Mesothelial cell of epicardium (in vitro differentiated cells): ENCODE measurements around the gene PARP16. TPM values are rescaled to one million over a fixed set of nuclear protein-coding genes. Genes with fewer than 3 reads are reported as not detected.
"Not testable (repeated sequence)": the region's sequence is repeated elsewhere in the genome, so short reads cannot be mapped to it uniquely, and the experiment has no call there.

Experiments
- DNase-seq, 2 experiments: peaks; one replicate each; pipeline ENCODE4 v3.0.0; 2021; ENCODE audit warnings: low spot score in 2 of 2; ENCODE audit not compliant: unreplicated experiment in 2 of 2
- H3K27ac Mint-ChIP-seq: 2 replicates; pipeline ENCODE4 v1.8.0; 2021; ENCODE audit warnings: mixed read lengths
- H3K27me3 Mint-ChIP-seq: 2 replicates; pipeline ENCODE4 v1.8.0; 2021; ENCODE audit warnings: low read depth, mixed read lengths
- H3K36me3 Mint-ChIP-seq: 2 replicates; pipeline ENCODE4 v1.8.0; 2021; ENCODE audit warnings: mixed read lengths
- H3K4me1 Mint-ChIP-seq: 2 replicates; pipeline ENCODE4 v1.8.0; 2021; ENCODE audit warnings: mixed read lengths
- H3K4me3 Mint-ChIP-seq: 2 replicates; pipeline ENCODE4 v1.8.0; 2021; ENCODE audit warnings: mild to moderate bottlenecking, moderate library complexity, mixed read lengths
- H3K9me3 Mint-ChIP-seq: 2 replicates; pipeline ENCODE4 v1.8.0; 2021; ENCODE audit warnings: mixed read lengths
- CTCF ChIP-seq: fragments of 200-600 bp; sonication (generic); IDR thresholded peaks from one replicate; pipeline ENCODE4 v1.5.0; 2021; ENCODE audit warnings: antibody characterized with exemption; ENCODE audit not compliant: unreplicated experiment
- total RNA-seq: library from RNA; stranded (reverse); gene quantifications from 3 replicates; pipeline ENCODE4 v1.2.1, GENCODE V29; 2021

Gene PARP16
- total RNA-seq, 1 donor from 2014 or later, result 17.7 TPM

GRCh38 chr15:65245096-65245856, 41.4 kb downstream of the PARP16 start:
- H3K36me3 Mint-ChIP-seq, result peaks cover 17% of the 10 kb centered on the region
- H3K4me3 Mint-ChIP-seq, result no peak overlapping the region
- H3K4me1 Mint-ChIP-seq, result peaks cover 30% of the 10 kb centered on the region
- peaks cover 6% of the 10 kb centered on the region for H3K9me3 Mint-ChIP-seq
- peak in 1 of 2 experiments; percentile 41 for DNase-seq
- peak overlapping the region; percentile 78 for H3K27ac Mint-ChIP-seq
- no peaks in the 10 kb centered on the region for H3K27me3 Mint-ChIP-seq
- no peak for TF ChIP-seq CTCF

- Mint-ChIP-seq H3K36me3 (peaks cover 17% of the 10 kb centered on the region), H3K27ac (no peak overlapping the region), H3K9me3 (peaks cover 6% of the 10 kb centered on the region), H3K4me3 (no peak overlapping the region), H3K4me1 (peaks cover 30% of the 10 kb centered on the region), H3K27me3 (no peaks in the 10 kb centered on the region)
- DNase-seq, result no peak
- TF ChIP-seq CTCF, result no peak
Observed at GRCh38 chr15:65244638-65245037, 42.0 kb downstream of the PARP16 start.

GRCh38 chr15:65236443-65236842, 50.2 kb downstream of the PARP16 start:
- not testable (repeated sequence) for DNase-seq, H3K4me3 Mint-ChIP-seq, H3K9me3 Mint-ChIP-seq, H3K27ac Mint-ChIP-seq, H3K27me3 Mint-ChIP-seq, H3K36me3 Mint-ChIP-seq, H3K4me1 Mint-ChIP-seq

GRCh38 chr15:65233696-65234095, 53.0 kb downstream of the PARP16 start:
- no peak for DNase-seq
- no peaks in the 10 kb centered on the region for H3K9me3 Mint-ChIP-seq
- H3K36me3 Mint-ChIP-seq, result no peaks in the 10 kb centered on the region
- no peak overlapping the region for H3K27ac Mint-ChIP-seq
- H3K27me3 Mint-ChIP-seq, result no peaks in the 10 kb centered on the region
- TF ChIP-seq CTCF, result no peak
- H3K4me3 Mint-ChIP-seq, result no peak overlapping the region
- H3K4me1 Mint-ChIP-seq, result no peaks in the 10 kb centered on the region

GRCh38 chr15:65232520-65232919, 54.2 kb downstream of the PARP16 start:
- no peak for TF ChIP-seq CTCF
- Mint-ChIP-seq H3K36me3 (no peaks in the 10 kb centered on the region), H3K27me3 (no peaks in the 10 kb centered on the region), H3K27ac (no peak overlapping the region), H3K4me3 (no peak overlapping the region), H3K4me1 (no peaks in the 10 kb centered on the region), H3K9me3 (no peaks in the 10 kb centered on the region)
- DNase-seq, result no peak

- TF ChIP-seq CTCF, result no peak
- Mint-ChIP-seq H3K36me3 (no peaks in the 10 kb centered on the region), H3K4me1 (no peaks in the 10 kb centered on the region), H3K27ac (no peak overlapping the region), H3K27me3 (no peaks in the 10 kb centered on the region), H3K9me3 (no peaks in the 10 kb centered on the region), H3K4me3 (no peak overlapping the region)
- no peak for DNase-seq
Observed at GRCh38 chr15:65231306-65231705, 55.4 kb downstream of the PARP16 start.

- not testable (repeated sequence) for H3K4me1 Mint-ChIP-seq, H3K9me3 Mint-ChIP-seq, H3K27ac Mint-ChIP-seq, DNase-seq, H3K36me3 Mint-ChIP-seq, H3K4me3 Mint-ChIP-seq, H3K27me3 Mint-ChIP-seq
Observed at GRCh38 chr15:65226901-65227300, 59.8 kb downstream of the PARP16 start.
